Measurements from ENCODE around the gene AP3S2. TPM values are rescaled to one million over a fixed set of nuclear protein-coding genes. Genes with fewer than 3 reads are reported as not detected.

The AP3S2 gene
- total and polyA plus RNA-seq, 2 of the 13 experiments (the other 11 are each of a cell fraction or from before 2014, with no cell fraction given), result 17.6 to 44.4 TPM

DNA sequence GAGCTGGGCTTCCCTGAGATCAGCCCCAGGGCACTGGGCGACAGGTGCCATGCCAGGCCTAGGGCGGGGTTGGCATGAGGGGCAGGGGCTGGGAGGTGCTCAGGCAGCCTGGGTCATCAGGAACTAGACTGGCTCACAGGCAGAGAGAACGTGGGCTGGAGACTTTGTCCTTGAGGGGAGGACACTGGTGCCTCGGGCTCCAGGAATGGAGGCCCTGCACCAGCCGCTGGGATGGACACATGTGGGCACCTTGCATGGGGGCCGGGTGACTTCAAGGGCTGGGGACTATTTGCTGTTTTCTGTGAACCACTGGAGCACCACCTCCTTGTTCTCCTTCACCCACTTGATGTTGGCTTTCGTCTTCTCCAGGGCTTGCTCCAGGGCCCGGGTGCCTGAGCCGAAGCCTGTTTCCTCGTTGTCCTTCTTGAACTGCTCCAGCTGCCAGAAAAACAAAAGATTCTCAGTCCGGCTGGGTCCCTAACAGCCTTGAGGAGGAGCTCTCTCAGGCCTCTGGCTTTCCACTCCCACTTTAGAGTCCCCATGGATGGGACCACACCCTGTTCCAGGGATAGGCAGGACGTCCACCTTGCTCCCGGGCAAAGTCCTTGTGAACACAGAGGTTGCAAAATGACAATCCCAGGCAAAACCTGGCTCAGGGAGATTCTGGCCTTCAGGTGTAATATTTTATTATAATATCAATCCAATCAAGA, 108.6 kb downstream of the AP3S2 start (continued):
- TF ChIP-seq, protein P1, sequence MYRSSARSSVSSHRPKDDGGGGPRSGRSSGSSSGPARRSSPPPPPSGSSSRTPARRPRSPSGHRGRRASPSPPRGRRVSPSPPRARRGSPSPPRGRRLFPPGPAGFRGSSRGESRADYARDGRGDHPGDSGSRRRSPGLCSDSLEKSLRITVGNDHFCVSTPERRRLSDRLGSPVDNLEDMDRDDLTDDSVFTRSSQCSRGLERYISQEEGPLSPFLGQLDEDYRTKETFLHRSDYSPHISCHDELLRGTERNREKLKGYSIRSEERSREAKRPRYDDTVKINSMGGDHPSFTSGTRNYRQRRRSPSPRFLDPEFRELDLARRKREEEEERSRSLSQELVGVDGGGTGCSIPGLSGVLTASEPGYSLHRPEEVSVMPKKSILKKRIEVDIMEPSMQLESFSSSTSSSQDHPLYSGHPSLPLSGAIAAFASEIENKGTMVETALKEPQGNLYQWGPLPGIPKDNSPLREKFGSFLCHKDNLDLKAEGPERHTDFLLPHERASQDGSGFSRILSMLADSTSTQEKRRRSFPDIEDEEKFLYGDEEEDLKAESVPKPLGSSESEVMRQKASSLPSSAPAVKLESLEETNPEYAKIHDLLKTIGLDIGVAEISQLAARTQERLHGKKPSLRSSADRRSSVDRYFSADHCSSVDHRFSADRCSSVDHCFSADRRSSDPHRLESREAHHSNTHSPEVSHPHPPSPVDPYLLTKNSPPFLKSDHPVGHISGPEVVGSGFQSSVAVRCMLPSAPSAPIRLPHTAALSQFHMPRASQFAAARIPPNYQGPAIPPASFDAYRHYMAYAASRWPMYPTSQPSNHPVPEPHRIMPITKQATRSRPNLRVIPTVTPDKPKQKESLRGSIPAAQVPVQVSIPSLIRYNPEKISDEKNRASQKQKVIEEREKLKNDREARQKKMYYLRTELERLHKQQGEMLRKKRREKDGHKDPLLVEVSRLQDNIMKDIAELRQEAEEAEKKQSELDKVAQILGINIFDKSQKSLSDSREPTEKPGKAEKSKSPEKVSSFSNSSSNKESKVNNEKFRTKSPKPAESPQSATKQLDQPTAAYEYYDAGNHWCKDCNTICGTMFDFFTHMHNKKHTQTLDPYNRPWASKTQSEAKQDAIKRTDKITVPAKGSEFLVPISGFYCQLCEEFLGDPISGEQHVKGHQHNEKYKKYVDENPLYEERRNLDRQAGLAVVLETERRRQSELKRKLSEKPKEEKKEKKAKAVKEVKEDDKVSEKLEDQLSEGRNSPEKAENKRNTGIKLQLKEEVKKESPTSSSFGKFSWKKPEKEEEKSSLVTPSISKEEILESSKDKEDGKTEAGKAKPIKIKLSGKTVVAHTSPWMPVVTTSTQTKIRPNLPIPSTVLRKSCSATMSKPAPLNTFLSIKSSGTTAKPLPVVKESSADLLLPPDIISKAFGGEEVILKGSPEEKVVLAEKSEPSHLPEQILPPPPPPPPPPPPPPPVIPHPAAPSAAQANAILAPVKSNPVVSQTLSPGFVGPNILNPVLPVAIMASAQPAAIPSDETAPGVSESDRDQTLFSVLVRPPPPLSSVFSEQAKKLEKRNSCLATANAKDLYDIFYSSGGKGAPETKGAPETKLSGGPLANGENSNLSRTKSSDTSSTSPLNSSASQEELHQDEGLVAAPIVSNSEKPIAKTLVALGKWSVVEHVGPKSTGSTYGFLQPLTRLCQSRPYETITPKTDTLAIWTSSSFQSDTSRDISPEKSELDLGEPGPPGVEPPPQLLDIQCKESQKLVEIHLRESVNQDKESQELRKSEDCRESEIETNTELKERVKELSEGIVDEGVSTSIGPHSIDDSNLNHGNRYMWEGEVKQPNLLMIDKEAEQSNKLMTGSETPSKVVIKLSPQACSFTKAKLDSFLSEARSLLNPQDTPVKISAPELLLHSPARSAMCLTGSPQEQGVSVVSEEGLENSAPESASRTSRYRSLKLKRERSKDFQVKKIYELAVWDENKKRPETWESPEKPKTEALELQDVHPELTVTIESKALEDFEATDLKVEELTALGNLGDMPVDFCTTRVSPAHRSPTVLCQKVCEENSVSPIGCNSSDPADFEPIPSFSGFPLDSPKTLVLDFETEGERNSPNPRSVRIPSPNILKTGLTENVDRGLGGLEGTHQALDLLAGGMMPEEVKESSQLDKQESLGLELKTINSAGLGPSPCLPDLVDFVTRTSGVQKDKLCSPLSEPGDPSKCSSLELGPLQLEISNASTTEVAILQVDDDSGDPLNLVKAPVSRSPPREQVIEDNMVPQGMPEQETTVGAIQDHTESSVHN (CRISPR knock-in tag; IDR thresholded peaks at IDR 0.05), result no peak
- TF ChIP-seq NCOA2 (CRISPR knock-in tag; IDR thresholded peaks at IDR 0.05) (peak; percentile 38; the same call in 1 of the 2 replicates), LCORL (IDR thresholded peaks at IDR 0.05) (no peak), LCORL (CRISPR knock-in tag; IDR thresholded peaks at IDR 0.05) (peak; percentile 63; the same call in 1 of the 2 replicates), ZNF589 (CRISPR knock-in tag; conservative IDR thresholded peaks at IDR 0.05) (no peak), SMAD1 (CRISPR knock-in tag; IDR thresholded peaks at IDR 0.05; ENCODE audit: borderline replicate concordance, low read depth) (no peak), HNF4G (IDR thresholded peaks at IDR 0.05; ENCODE audit: borderline replicate concordance, low read depth, low read length) (peak; percentile 90), HNF4G (CRISPR knock-in tag; IDR thresholded peaks at IDR 0.05; ENCODE audit: borderline replicate concordance, low read depth) (peak; percentile 70; the same call in 1 of the 2 replicates), FOXA1 (IDR thresholded peaks at IDR 0.05) (no peak), FOXA1 (CRISPR knock-in tag; IDR thresholded peaks at IDR 0.05) (peak; percentile 72)
- TF ChIP-seq, protein P2, sequence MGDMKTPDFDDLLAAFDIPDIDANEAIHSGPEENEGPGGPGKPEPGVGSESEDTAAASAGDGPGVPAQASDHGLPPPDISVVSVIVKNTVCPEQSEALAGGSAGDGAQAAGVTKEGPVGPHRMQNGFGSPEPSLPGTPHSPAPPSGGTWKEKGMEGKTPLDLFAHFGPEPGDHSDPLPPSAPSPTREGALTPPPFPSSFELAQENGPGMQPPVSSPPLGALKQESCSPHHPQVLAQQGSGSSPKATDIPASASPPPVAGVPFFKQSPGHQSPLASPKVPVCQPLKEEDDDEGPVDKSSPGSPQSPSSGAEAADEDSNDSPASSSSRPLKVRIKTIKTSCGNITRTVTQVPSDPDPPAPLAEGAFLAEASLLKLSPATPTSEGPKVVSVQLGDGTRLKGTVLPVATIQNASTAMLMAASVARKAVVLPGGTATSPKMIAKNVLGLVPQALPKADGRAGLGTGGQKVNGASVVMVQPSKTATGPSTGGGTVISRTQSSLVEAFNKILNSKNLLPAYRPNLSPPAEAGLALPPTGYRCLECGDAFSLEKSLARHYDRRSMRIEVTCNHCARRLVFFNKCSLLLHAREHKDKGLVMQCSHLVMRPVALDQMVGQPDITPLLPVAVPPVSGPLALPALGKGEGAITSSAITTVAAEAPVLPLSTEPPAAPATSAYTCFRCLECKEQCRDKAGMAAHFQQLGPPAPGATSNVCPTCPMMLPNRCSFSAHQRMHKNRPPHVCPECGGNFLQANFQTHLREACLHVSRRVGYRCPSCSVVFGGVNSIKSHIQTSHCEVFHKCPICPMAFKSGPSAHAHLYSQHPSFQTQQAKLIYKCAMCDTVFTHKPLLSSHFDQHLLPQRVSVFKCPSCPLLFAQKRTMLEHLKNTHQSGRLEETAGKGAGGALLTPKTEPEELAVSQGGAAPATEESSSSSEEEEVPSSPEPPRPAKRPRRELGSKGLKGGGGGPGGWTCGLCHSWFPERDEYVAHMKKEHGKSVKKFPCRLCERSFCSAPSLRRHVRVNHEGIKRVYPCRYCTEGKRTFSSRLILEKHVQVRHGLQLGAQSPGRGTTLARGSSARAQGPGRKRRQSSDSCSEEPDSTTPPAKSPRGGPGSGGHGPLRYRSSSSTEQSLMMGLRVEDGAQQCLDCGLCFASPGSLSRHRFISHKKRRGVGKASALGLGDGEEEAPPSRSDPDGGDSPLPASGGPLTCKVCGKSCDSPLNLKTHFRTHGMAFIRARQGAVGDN (CRISPR knock-in tag; IDR thresholded peaks at IDR 0.05), result peak; percentile 28
- TF ChIP-seq, protein P3, sequence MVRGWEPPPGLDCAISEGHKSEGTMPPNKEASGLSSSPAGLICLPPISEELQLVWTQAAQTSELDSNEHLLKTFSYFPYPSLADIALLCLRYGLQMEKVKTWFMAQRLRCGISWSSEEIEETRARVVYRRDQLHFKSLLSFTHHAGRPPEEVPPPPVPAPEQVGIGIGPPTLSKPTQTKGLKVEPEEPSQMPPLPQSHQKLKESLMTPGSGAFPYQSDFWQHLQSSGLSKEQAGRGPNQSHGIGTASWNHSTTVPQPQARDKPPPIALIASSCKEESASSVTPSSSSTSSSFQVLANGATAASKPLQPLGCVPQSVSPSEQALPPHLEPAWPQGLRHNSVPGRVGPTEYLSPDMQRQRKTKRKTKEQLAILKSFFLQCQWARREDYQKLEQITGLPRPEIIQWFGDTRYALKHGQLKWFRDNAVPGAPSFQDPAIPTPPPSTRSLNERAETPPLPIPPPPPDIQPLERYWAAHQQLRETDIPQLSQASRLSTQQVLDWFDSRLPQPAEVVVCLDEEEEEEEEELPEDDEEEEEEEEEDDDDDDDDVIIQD (CRISPR knock-in tag; IDR thresholded peaks at IDR 0.05; ENCODE audit: low read depth), result 0 out of 2 replicates have a peak, but pooled peaks have one; percentile 29
- TF ChIP-seq, protein P4, sequence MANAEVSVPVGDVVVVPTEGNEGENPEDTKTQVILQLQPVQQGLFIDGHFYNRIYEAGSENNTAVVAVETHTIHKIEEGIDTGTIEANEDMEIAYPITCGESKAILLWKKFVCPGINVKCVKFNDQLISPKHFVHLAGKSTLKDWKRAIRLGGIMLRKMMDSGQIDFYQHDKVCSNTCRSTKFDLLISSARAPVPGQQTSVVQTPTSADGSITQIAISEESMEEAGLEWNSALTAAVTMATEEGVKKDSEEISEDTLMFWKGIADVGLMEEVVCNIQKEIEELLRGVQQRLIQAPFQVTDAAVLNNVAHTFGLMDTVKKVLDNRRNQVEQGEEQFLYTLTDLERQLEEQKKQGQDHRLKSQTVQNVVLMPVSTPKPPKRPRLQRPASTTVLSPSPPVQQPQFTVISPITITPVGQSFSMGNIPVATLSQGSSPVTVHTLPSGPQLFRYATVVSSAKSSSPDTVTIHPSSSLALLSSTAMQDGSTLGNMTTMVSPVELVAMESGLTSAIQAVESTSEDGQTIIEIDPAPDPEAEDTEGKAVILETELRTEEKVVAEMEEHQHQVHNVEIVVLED (CRISPR knock-in tag; IDR thresholded peaks at IDR 0.05; ENCODE audit: borderline replicate concordance), result no peak

All from HepG2 (cell line).